Measurements from ENCODE around the gene PAX5. TPM values are rescaled to one million over a fixed set of nuclear protein-coding genes. Genes with fewer than 3 reads are reported as not detected.

PAX5 gene
- polyA plus RNA-seq, 1 of the 3 experiments (the other 2 are of a cell fraction): 0.05 TPM

DNA sequence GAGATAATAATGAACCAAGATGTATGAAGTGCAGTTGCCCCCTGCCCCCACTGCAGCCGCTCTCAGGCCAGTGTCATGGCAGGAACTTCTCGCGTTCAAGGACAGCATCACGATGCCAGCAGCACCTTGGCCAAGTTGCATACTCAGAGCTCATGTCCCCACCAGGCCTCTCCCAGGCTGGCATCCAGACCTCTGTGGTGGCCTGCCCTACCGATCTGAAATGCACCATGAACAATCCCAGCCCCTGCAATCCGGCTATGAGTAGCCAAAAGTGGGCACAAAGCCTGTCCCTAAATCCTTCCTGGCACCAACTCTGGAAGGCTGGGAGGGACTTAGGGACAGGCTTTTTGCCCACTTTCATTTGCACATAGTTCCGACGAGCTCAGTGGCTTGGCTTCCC is 140.9 kb downstream of the PAX5 start:
- H3K27ac ChIP-seq (ENCODE audit: low read depth in 2 of 2, low read length in 1 of 2): no peak overlapping the region
- 76% methylated on average over 7 of the region's 8 CpGs for WGBS (ENCODE audit: low lambda C conversion rate)
- no peaks in the 10 kb centered on the region for H3F3A ChIP-seq (replicated peaks; ENCODE audit: insufficient read depth)
- H3K36me3 ChIP-seq (replicated peaks in 1 of 2; ENCODE audit: control insufficient read depth in 1 of 2, insufficient read depth in 2 of 2, low read length in 1 of 2): no peaks in the 10 kb centered on the region
- ChIA-PET CTCF (interaction anchor here (1.2 kb wide), 1 partner anchor 20 kb away, joined by 4 read pairs; no protein-coding TSS in a partner anchor), POLR2A (no interaction called here)
- DNase-seq: no peak
- H3K4me2 ChIP-seq: no peak overlapping the region
- H3K79me2 ChIP-seq (ENCODE audit: insufficient read depth): no peaks in the 10 kb centered on the region
- no peak overlapping the region for H3K9ac ChIP-seq
- H3K4me3 ChIP-seq (ENCODE audit: low read depth in 2 of 2, low read length in 1 of 2): no peak overlapping the region
- no peak overlapping the region for H2AFZ ChIP-seq (ENCODE audit: low read depth)
- no peaks in the 10 kb centered on the region for H3K9me3 ChIP-seq
- H3K4me1 ChIP-seq (ENCODE audit: control insufficient read depth in 1 of 2, insufficient read depth in 2 of 2, low read depth in 1 of 2, low read length in 1 of 2): peaks cover 0 to 16% of the 10 kb centered on the region in 2 experiments; a peak in 2 of 4 replicates
- peaks cover 31% of the 10 kb centered on the region; the same call in 1 of the 2 replicates for H3K27me3 ChIP-seq (ENCODE audit: insufficient read depth)
- no peak for TF ChIP-seq POLR2AphosphoS5 (IDR thresholded peaks at IDR 0.05; ENCODE audit: low read depth, low read length)
- no peak for TF ChIP-seq TEAD4 (IDR thresholded peaks at IDR 0.05; ENCODE audit: borderline replicate concordance, insufficient read depth)
- TF ChIP-seq, protein P1, sequence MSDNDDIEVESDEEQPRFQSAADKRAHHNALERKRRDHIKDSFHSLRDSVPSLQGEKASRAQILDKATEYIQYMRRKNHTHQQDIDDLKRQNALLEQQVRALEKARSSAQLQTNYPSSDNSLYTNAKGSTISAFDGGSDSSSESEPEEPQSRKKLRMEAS (IDR thresholded peaks at IDR 0.05; ENCODE audit: low read depth): no peak
- TF ChIP-seq CHD2 (IDR thresholded peaks at IDR 0.05; ENCODE audit: low read length, partially characterized antibody): no peak
- TF ChIP-seq GABPA (IDR thresholded peaks at IDR 0.05; ENCODE audit: low read depth): no peak
- no peak for TF ChIP-seq EP300 (IDR thresholded peaks at IDR 0.05; ENCODE audit: borderline replicate concordance in 1 of 2, low read depth in 1 of 2, low read length in 1 of 2)
- no peak for TF ChIP-seq TAF1 (IDR thresholded peaks at IDR 0.05; ENCODE audit: borderline replicate concordance, low read depth, low read length)
- TF ChIP-seq, protein P2, sequence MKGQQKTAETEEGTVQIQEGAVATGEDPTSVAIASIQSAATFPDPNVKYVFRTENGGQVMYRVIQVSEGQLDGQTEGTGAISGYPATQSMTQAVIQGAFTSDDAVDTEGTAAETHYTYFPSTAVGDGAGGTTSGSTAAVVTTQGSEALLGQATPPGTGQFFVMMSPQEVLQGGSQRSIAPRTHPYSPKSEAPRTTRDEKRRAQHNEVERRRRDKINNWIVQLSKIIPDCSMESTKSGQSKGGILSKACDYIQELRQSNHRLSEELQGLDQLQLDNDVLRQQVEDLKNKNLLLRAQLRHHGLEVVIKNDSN (IDR thresholded peaks at IDR 0.05; ENCODE audit: borderline replicate concordance, low read depth): no peak
- TF ChIP-seq RXRA (IDR thresholded peaks at IDR 0.05; ENCODE audit: borderline replicate concordance, low read depth): no peak
- no peak for TF ChIP-seq RFX5 (IDR thresholded peaks at IDR 0.05; ENCODE audit: low read length)
- TF ChIP-seq EZH2phosphoT487 (IDR thresholded peaks at IDR 0.05; ENCODE audit: borderline replicate concordance, low read depth): no peak
- TF ChIP-seq SIN3A (IDR thresholded peaks at IDR 0.05; ENCODE audit: borderline replicate concordance, low read depth, low read length): no peak
- TF ChIP-seq MEF2A (IDR thresholded peaks at IDR 0.05; ENCODE audit: borderline replicate concordance, low read depth): no peak
- TF ChIP-seq, protein P3, sequence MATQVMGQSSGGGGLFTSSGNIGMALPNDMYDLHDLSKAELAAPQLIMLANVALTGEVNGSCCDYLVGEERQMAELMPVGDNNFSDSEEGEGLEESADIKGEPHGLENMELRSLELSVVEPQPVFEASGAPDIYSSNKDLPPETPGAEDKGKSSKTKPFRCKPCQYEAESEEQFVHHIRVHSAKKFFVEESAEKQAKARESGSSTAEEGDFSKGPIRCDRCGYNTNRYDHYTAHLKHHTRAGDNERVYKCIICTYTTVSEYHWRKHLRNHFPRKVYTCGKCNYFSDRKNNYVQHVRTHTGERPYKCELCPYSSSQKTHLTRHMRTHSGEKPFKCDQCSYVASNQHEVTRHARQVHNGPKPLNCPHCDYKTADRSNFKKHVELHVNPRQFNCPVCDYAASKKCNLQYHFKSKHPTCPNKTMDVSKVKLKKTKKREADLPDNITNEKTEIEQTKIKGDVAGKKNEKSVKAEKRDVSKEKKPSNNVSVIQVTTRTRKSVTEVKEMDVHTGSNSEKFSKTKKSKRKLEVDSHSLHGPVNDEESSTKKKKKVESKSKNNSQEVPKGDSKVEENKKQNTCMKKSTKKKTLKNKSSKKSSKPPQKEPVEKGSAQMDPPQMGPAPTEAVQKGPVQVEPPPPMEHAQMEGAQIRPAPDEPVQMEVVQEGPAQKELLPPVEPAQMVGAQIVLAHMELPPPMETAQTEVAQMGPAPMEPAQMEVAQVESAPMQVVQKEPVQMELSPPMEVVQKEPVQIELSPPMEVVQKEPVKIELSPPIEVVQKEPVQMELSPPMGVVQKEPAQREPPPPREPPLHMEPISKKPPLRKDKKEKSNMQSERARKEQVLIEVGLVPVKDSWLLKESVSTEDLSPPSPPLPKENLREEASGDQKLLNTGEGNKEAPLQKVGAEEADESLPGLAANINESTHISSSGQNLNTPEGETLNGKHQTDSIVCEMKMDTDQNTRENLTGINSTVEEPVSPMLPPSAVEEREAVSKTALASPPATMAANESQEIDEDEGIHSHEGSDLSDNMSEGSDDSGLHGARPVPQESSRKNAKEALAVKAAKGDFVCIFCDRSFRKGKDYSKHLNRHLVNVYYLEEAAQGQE (IDR thresholded peaks at IDR 0.05; ENCODE audit: low read depth, low read length): no peak
- TF ChIP-seq GATA2 (CRISPR knock-in tag; IDR thresholded peaks at IDR 0.05): no peak
- no peaks in the 10 kb centered on the region for H3K9me2 ChIP-seq
- no peaks in the 10 kb centered on the region for H4K20me1 ChIP-seq (ENCODE audit: insufficient read depth)
